ENCODE measurements around the gene LMNTD2. TPM values are rescaled to one million over a fixed set of nuclear protein-coding genes. Genes with fewer than 3 reads are reported as not detected.
A peak's percentile ranks its signal among the peaks of the same experiment; 100 is the strongest.

Gene LMNTD2
- total RNA-seq, 4 donors from 2014 or later = 1.3 to 5.9 (median 3.2) TPM

GRCh38 chr11:555227-555779 is 5.2 kb downstream of the LMNTD2 start:
- peaks cover 0 to 29% (median 15%) of the 10 kb centered on the region in 4 donors for H3K4me1 ChIP-seq
- no peak overlapping the region for H3K27ac ChIP-seq
- H3K9me3 ChIP-seq = no peaks in the 10 kb centered on the region
- 0 to 1% methylated on average over 23 to 39 of the region's 57 CpGs for WGBS, 2 donors
- H3K36me3 ChIP-seq = peaks cover 0 to 5% (median 0%) of the 10 kb centered on the region in 3 donors
- no peak for DNase-seq (ENCODE audit: low spot score in 2 of 2)
- TF ChIP-seq EP300 (IDR thresholded peaks at IDR 0.05) (no peak), POLR2A (IDR thresholded peaks at IDR 0.05) (no peak)
- TF ChIP-seq, protein P1, sequence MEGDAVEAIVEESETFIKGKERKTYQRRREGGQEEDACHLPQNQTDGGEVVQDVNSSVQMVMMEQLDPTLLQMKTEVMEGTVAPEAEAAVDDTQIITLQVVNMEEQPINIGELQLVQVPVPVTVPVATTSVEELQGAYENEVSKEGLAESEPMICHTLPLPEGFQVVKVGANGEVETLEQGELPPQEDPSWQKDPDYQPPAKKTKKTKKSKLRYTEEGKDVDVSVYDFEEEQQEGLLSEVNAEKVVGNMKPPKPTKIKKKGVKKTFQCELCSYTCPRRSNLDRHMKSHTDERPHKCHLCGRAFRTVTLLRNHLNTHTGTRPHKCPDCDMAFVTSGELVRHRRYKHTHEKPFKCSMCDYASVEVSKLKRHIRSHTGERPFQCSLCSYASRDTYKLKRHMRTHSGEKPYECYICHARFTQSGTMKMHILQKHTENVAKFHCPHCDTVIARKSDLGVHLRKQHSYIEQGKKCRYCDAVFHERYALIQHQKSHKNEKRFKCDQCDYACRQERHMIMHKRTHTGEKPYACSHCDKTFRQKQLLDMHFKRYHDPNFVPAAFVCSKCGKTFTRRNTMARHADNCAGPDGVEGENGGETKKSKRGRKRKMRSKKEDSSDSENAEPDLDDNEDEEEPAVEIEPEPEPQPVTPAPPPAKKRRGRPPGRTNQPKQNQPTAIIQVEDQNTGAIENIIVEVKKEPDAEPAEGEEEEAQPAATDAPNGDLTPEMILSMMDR (IDR thresholded peaks at IDR 0.05) = no peak
- H3K27me3 ChIP-seq = peaks cover 0 to 88% of the 10 kb centered on the region in 2 donors
- H3K4me3 ChIP-seq = peak overlapping the region in 2 of 4 donors; percentile 32 to 36

- TF ChIP-seq EP300 (IDR thresholded peaks at IDR 0.05) = no peak
- TF ChIP-seq, protein P1 (IDR thresholded peaks at IDR 0.05) = peak; percentile 37 to 69 (median 56)
- Histone ChIP-seq H3K9me3 (no peaks in the 10 kb centered on the region), H3K4me3 (peak overlapping the region in 2 of 4 donors; percentile 32 to 36), H3K36me3 (peaks cover 0 to 5% (median 0%) of the 10 kb centered on the region in 3 donors), H3K4me1 (peaks cover 0 to 23% (median 12%) of the 10 kb centered on the region in 4 donors), H3K27ac (no peak overlapping the region), H3K27me3 (peaks cover 0 to 85% of the 10 kb centered on the region in 2 donors)
- WGBS, 2 donors = 3 to 15% methylated on average over 16 to 37 of the region's 60 CpGs
- DNase-seq (ENCODE audit: low spot score in 2 of 2) = no peak
Observed at GRCh38 chr11:554428-555226, 5.9 kb downstream of the LMNTD2 start.

- TF ChIP-seq POLR2A (IDR thresholded peaks at IDR 0.05) (no peak), EP300 (IDR thresholded peaks at IDR 0.05) (no peak)
- TF ChIP-seq, protein P1 (IDR thresholded peaks at IDR 0.05) = no peak
- peaks cover 0 to 5% (median 0%) of the 10 kb centered on the region in 3 donors for H3K36me3 ChIP-seq
- H3K9me3 ChIP-seq = no peaks in the 10 kb centered on the region
- 62 to 66% methylated on average over 7 to 10 of the region's 11 CpGs for WGBS, 2 donors
- H3K4me3 ChIP-seq = no peak overlapping the region
- no peak overlapping the region for H3K27ac ChIP-seq
- peaks cover 0 to 23% (median 12%) of the 10 kb centered on the region in 4 donors for H3K4me1 ChIP-seq
- H3K27me3 ChIP-seq = peaks cover 0 to 80% of the 10 kb centered on the region in 2 donors
- DNase-seq (ENCODE audit: low spot score in 2 of 2) = no peak
Observed at GRCh38 chr11:553988-554340, 6.6 kb downstream of the LMNTD2 start.

DNA sequence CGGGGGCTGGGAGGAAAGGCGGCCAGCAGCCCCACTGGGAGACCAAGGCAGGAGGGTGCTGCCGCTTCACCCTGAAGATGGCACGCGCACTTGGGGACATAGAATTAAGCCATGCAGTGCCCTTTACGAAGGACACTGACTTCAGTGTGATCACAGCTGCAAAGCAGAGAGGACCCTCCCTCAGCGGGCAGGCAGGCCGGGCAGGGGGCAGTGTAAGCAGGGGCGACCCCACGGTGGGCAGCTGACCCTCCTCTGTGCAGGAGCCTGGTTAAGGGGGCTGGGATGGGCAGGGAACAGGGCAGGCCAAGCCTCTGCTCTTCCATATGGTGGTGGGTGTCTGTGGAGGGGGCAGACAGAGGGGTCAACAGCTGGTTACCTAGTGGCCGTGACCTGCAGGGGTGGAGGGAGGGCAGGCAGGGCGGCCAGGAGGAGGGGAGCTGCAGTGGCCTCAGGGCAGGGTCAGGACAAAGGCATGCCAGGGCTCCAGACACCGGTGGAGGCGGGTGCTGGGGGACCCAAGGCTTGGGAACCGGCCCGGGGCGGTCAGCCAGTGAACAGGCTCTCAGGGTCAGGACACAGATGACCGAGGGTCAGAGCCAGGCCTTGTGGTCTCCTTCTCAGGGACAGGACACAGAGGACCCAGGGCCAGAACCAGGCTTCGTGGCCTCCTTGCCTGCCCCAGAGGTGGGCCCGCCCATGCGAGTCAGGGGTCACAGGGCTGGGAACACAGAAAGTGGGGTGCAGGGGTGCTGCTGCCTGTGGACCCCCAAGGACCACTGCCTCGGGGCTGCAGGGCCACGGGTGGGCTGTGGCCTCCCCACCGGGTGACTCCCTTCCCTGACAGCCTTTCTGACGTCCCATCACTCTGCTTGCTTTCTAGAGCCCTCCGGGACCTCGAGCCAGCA is 7.2 kb downstream of the LMNTD2 start:
- DNase-seq (ENCODE audit: low spot score in 2 of 2) = no peak
- Histone ChIP-seq H3K36me3 (peaks cover 0 to 5% (median 0%) of the 10 kb centered on the region in 3 donors), H3K27ac (no peak overlapping the region), H3K4me3 (no peak overlapping the region), H3K4me1 (peaks cover 0 to 23% (median 12%) of the 10 kb centered on the region in 4 donors), H3K27me3 (peaks cover 0 to 74% of the 10 kb centered on the region in 2 donors), H3K9me3 (no peaks in the 10 kb centered on the region)
- no peak for TF ChIP-seq POLR2A (IDR thresholded peaks at IDR 0.05)
- TF ChIP-seq, protein P1 (IDR thresholded peaks at IDR 0.05) = no peak
- TF ChIP-seq EP300 (IDR thresholded peaks at IDR 0.05) = no peak
- WGBS, 2 donors = 74 to 77% methylated on average over 27 of the region's 27 CpGs

All from tibial nerve (tissue), 4 donors.